PFSK-1 (cell line): ENCODE results near the gene LIN7B.

Experiments used
- POLR2AphosphoS5 ChIP-seq: IDR thresholded peaks from 2 replicates; pipeline ENCODE4 v1.6.1; 2012; ENCODE audit warnings: low read depth, mild to moderate bottlenecking, control low read depth, low read length, moderate library complexity
- SIN3A ChIP-seq: IDR thresholded peaks from 2 replicates; pipeline ENCODE4 v1.6.1; 2012; ENCODE audit warnings: mild to moderate bottlenecking, low read length, moderate library complexity, borderline replicate concordance; ENCODE audit not compliant: insufficient read depth

- TF ChIP-seq SIN3A: no peak
- 0 out of 2 replicates have a peak, but pooled peaks have one; percentile 26 for TF ChIP-seq POLR2AphosphoS5
Measured at GRCh38 chr19:49109051-49109450, 5.1 kb upstream of the LIN7B start.
